ENCODE measurements around the gene C1orf185. TPM values are rescaled to one million over a fixed set of nuclear protein-coding genes. Genes with fewer than 3 reads are reported as not detected.
"Not testable (repeated sequence)": the region's sequence is repeated elsewhere in the genome, so short reads cannot be mapped to it uniquely, and the experiment has no call there.

C1orf185 gene
- total RNA-seq, 1 donor from 2014 or later = not detected

GRCh38 chr1:51131185-51131584 is 29.2 kb downstream of the C1orf185 start:
- H3K4me3 Mint-ChIP-seq (ENCODE audit: unreplicated experiment) = no peak overlapping the region
- H3K4me1 Mint-ChIP-seq (ENCODE audit: unreplicated experiment) = no peaks in the 10 kb centered on the region
- no peaks in the 10 kb centered on the region for H3K36me3 Mint-ChIP-seq (ENCODE audit: low read depth, unreplicated experiment)
- no peaks in the 10 kb centered on the region for H3K9me3 Mint-ChIP-seq (ENCODE audit: unreplicated experiment)
- TF ChIP-seq CTCF (IDR thresholded peaks at IDR 0.05; ENCODE audit: unreplicated experiment) = no peak
- H3K27me3 Mint-ChIP-seq (ENCODE audit: unreplicated experiment) = no peaks in the 10 kb centered on the region
- no peak for DNase-seq (ENCODE audit: low spot score)
- H3K27ac Mint-ChIP-seq (ENCODE audit: unreplicated experiment) = no peak overlapping the region

- H3K27me3 Mint-ChIP-seq (ENCODE audit: unreplicated experiment) = no peaks in the 10 kb centered on the region
- H3K4me3 Mint-ChIP-seq (ENCODE audit: unreplicated experiment) = no peak overlapping the region
These were observed 31.0 kb downstream of the C1orf185 start for GRCh38 chr1:51133045-51133444.

GRCh38 chr1:51137696-51138095 is 35.7 kb downstream of the C1orf185 start:
- not testable (repeated sequence) for H3K36me3 Mint-ChIP-seq (ENCODE audit: low read depth, unreplicated experiment); H3K27ac Mint-ChIP-seq (ENCODE audit: unreplicated experiment); H3K4me3 Mint-ChIP-seq (ENCODE audit: unreplicated experiment); H3K27me3 Mint-ChIP-seq (ENCODE audit: unreplicated experiment); H3K4me1 Mint-ChIP-seq (ENCODE audit: unreplicated experiment); H3K9me3 Mint-ChIP-seq (ENCODE audit: unreplicated experiment); DNase-seq (ENCODE audit: low spot score)

More at GRCh38 chr1:51133045-51133444, 31.0 kb downstream of the C1orf185 start:
- no peak for TF ChIP-seq CTCF (IDR thresholded peaks at IDR 0.05; ENCODE audit: unreplicated experiment)
- H3K9me3 Mint-ChIP-seq (ENCODE audit: unreplicated experiment) = no peaks in the 10 kb centered on the region
- H3K36me3 Mint-ChIP-seq (ENCODE audit: low read depth, unreplicated experiment) = no peaks in the 10 kb centered on the region
- DNase-seq (ENCODE audit: low spot score) = no peak
- no peaks in the 10 kb centered on the region for H3K4me1 Mint-ChIP-seq (ENCODE audit: unreplicated experiment)
- no peak overlapping the region for H3K27ac Mint-ChIP-seq (ENCODE audit: unreplicated experiment)

GRCh38 chr1:51139474-51139873 is 37.4 kb downstream of the C1orf185 start:
- no peaks in the 10 kb centered on the region for H3K4me1 Mint-ChIP-seq (ENCODE audit: unreplicated experiment)
- H3K27ac Mint-ChIP-seq (ENCODE audit: unreplicated experiment) = no peak overlapping the region
- H3K9me3 Mint-ChIP-seq (ENCODE audit: unreplicated experiment) = no peaks in the 10 kb centered on the region
- TF ChIP-seq CTCF (IDR thresholded peaks at IDR 0.05; ENCODE audit: unreplicated experiment) = no peak
- H3K27me3 Mint-ChIP-seq (ENCODE audit: unreplicated experiment) = no peaks in the 10 kb centered on the region
- H3K36me3 Mint-ChIP-seq (ENCODE audit: low read depth, unreplicated experiment) = no peaks in the 10 kb centered on the region
- no peak overlapping the region for H3K4me3 Mint-ChIP-seq (ENCODE audit: unreplicated experiment)
- no peak for DNase-seq (ENCODE audit: low spot score)

- no peak for DNase-seq (ENCODE audit: low spot score)
- Mint-ChIP-seq H3K27me3 (ENCODE audit: unreplicated experiment) (no peaks in the 10 kb centered on the region), H3K27ac (ENCODE audit: unreplicated experiment) (no peak overlapping the region), H3K4me1 (ENCODE audit: unreplicated experiment) (no peaks in the 10 kb centered on the region), H3K36me3 (ENCODE audit: low read depth, unreplicated experiment) (no peaks in the 10 kb centered on the region), H3K9me3 (ENCODE audit: unreplicated experiment) (no peaks in the 10 kb centered on the region), H3K4me3 (ENCODE audit: unreplicated experiment) (no peak overlapping the region)
- TF ChIP-seq CTCF (IDR thresholded peaks at IDR 0.05; ENCODE audit: unreplicated experiment) = no peak
These were observed 45.4 kb downstream of the C1orf185 start for GRCh38 chr1:51147394-51147793.

GRCh38 chr1:51154776-51155175 is 52.7 kb downstream of the C1orf185 start:
- H3K4me1 Mint-ChIP-seq (ENCODE audit: unreplicated experiment) = no peaks in the 10 kb centered on the region
- DNase-seq (ENCODE audit: low spot score) = no peak

More at GRCh38 chr1:51154776-51155175, 52.7 kb downstream of the C1orf185 start:
- H3K36me3 Mint-ChIP-seq (ENCODE audit: low read depth, unreplicated experiment) = no peaks in the 10 kb centered on the region
- H3K9me3 Mint-ChIP-seq (ENCODE audit: unreplicated experiment) = no peaks in the 10 kb centered on the region
- no peak for TF ChIP-seq CTCF (IDR thresholded peaks at IDR 0.05; ENCODE audit: unreplicated experiment)
- H3K27ac Mint-ChIP-seq (ENCODE audit: unreplicated experiment) = no peak overlapping the region
- H3K4me3 Mint-ChIP-seq (ENCODE audit: unreplicated experiment) = no peak overlapping the region
- H3K27me3 Mint-ChIP-seq (ENCODE audit: unreplicated experiment) = no peaks in the 10 kb centered on the region
